K562 (cell line): Measurements from ENCODE around the gene IMPA2. TPM values are rescaled to one million over a fixed set of nuclear protein-coding genes. Genes with fewer than 3 reads are reported as not detected.
A peak's percentile ranks its signal among the peaks of the same experiment; 100 is the strongest.

Source experiments
- ADNP ChIP-seq: fragments of 200-800 bp; sonication (Bioruptor generic); IDR thresholded peaks from 2 replicates; pipeline ENCODE4 v1.6.1; 2016; ENCODE audit warnings: missing genetic modification characterization, missing compliant biosample characterization
- BCOR ChIP-seq: fragments of 450-650 bp; IDR thresholded peaks from 2 replicates; pipeline ENCODE4 v1.6.1; 2016
- CBFA2T2 ChIP-seq: fragments of 450-650 bp; conservative IDR thresholded peaks from 2 replicates; pipeline ENCODE4 v1.6.1; 2017; ENCODE audit warnings: mild to moderate bottlenecking
- CBFB ChIP-seq: sonication (generic); formaldehyde crosslinking; IDR thresholded peaks from 2 replicates; pipeline ENCODE4 v1.4.0; 2020; ENCODE audit warnings: mild to moderate bottlenecking, missing genetic modification reagents
- E2F6 ChIP-seq, 2 experiments: IDR thresholded peaks; 2 replicates each; pipeline ENCODE4 v1.6.1; 2011; ENCODE audit warnings: borderline replicate concordance in 1 of 2, control low read depth in 1 of 2, low read depth in 1 of 2, low read length in 1 of 2, mild to moderate bottlenecking in 1 of 2, mixed read lengths in 1 of 2, moderate library complexity in 1 of 2; ENCODE audit not compliant: insufficient read depth in 1 of 2, insufficient read length in 1 of 2, poor library complexity in 1 of 2, severe bottlenecking in 1 of 2; ENCODE audit errors: extremely low read depth in 1 of 2
- EGR1 ChIP-seq: fragments of 450-650 bp; conservative IDR thresholded peaks from 2 replicates; pipeline ENCODE4 v1.6.1; 2017; ENCODE audit warnings: mild to moderate bottlenecking
- FUS ChIP-seq: fragments of 200-400 bp; formaldehyde crosslinking; optimal IDR thresholded peaks from 2 replicates; pipeline ENCODE3; 2017; ENCODE audit warnings: low read depth, low read length
- GABPB1 ChIP-seq: sonication (generic); formaldehyde crosslinking; IDR thresholded peaks from 2 replicates; pipeline ENCODE4 v1.8.0; 2022; ENCODE audit warnings: mild to moderate bottlenecking, missing genetic modification reagents
- HCFC1 ChIP-seq: IDR thresholded peaks from 2 replicates; pipeline ENCODE4 v1.6.1; 2012; ENCODE audit warnings: low read depth, low read length, improper control_type of control experiment
- HDAC1 ChIP-seq, 2 experiments: fragments of 450-650 bp; IDR thresholded peaks; 2 replicates each; pipeline ENCODE4 v1.6.1; 2016 to 2017; ENCODE audit warnings: inconsistent platforms in 1 of 2, mild to moderate bottlenecking in 1 of 2, moderate library complexity in 1 of 2
- HDAC8 ChIP-seq: fragments of 450-650 bp; IDR thresholded peaks from 2 replicates; pipeline ENCODE4 v1.6.1; 2016; ENCODE audit warnings: mild to moderate bottlenecking, missing genetic modification characterization, moderate library complexity, missing compliant biosample characterization
- LCOR ChIP-seq: sonication (generic); formaldehyde crosslinking; IDR thresholded peaks from 2 replicates; pipeline ENCODE4 v1.8.0; 2022; ENCODE audit warnings: mild to moderate bottlenecking, missing genetic modification reagents
- NR2C1 ChIP-seq, 2 experiments: fragments of 450-650 bp; IDR thresholded peaks; 2 replicates each; pipeline ENCODE4 v1.6.1; 2017; ENCODE audit warnings: mild to moderate bottlenecking in 2 of 2, antibody characterized with exemption in 1 of 2, inconsistent platforms in 1 of 2, missing compliant biosample characterization in 1 of 2, missing genetic modification characterization in 1 of 2
- POLR2B ChIP-seq: fragments of 450-650 bp; IDR thresholded peaks from 2 replicates; pipeline ENCODE4 v1.6.1; 2018; ENCODE audit warnings: low read depth; ENCODE audit not compliant: partially characterized antibody
- POLR3A ChIP-seq: IDR thresholded peaks from 2 replicates; pipeline ENCODE4 v1.6.1; 2011; ENCODE audit warnings: borderline replicate concordance, mild to moderate bottlenecking, moderate library complexity; ENCODE audit not compliant: insufficient read length, insufficient read depth; ENCODE audit errors: extremely low read depth
- SOX6 ChIP-seq: fragments of 450-650 bp; IDR thresholded peaks from 2 replicates; pipeline ENCODE4 v1.6.1; 2014; ENCODE audit warnings: mild to moderate bottlenecking
- STAG1 ChIP-seq: sonication (generic); formaldehyde crosslinking; IDR thresholded peaks from 2 replicates; pipeline ENCODE4 v1.5.0; 2020; ENCODE audit warnings: missing genetic modification reagents, borderline replicate concordance
- VEZF1 ChIP-seq: fragments of 200-800 bp; sonication (Bioruptor generic); IDR thresholded peaks from 2 replicates; pipeline ENCODE4 v1.6.1; 2017; ENCODE audit warnings: missing genetic modification characterization, missing compliant biosample characterization
- ZC3H4 ChIP-seq: sonication (generic); formaldehyde crosslinking; IDR thresholded peaks from 2 replicates; pipeline ENCODE4 v1.9.0; 2021; ENCODE audit warnings: missing genetic modification reagents, borderline replicate concordance
- ZFP30 ChIP-seq: fragments of 250-450 bp; sonication (Bioruptor Pico); IDR thresholded peaks from 2 replicates; pipeline ENCODE4 v1.8.0; 2022; ENCODE audit warnings: moderate library complexity, mild to moderate bottlenecking, inconsistent platforms, borderline replicate concordance
- polyA plus RNA-seq, 8 experiments: library from polyadenylated mRNA; depleted of rRNA in 4 of 8; stranded (reverse) in 5 of 8; unstranded in 3 of 8; fragments of >200 nt; fragmentation: Nextera tagmentation in 2 of 8; fragmentation: Illumina TruSeq in 1 of 8; extraction: Ambion mirVana in 2 of 8; extraction: Trizol in 1 of 8; gene quantifications; 2 replicates each; pipeline versions ENCODE4 v1.2.1 to v1.2.3, GENCODE V29; 2011 to 2014; ENCODE audit warnings: inconsistent platforms in 1 of 8, missing spikeins in 1 of 8
- total RNA-seq, 7 experiments: library from RNA; depleted of rRNA in 6 of 7; stranded (reverse); fragments of >200 nt in 6 of 7; fragmentation: Illumina TruSeq in 2 of 7; extraction: Trizol in 2 of 7; gene quantifications; 2 replicates each; pipeline versions ENCODE4 v1.2.1 to v1.2.3, GENCODE V29; 2011 to 2021; ENCODE audit warnings: low replicate concordance in 1 of 7
- TF ChIP-seq, protein P1 (sequence below): fragments of 450-650 bp; IDR thresholded peaks from 2 replicates; pipeline ENCODE4 v1.6.1; 2016; ENCODE audit warnings: low read depth, mild to moderate bottlenecking, moderate library complexity
- TF ChIP-seq, protein P2 (sequence below): fragments of 450-650 bp; formaldehyde crosslinking; IDR thresholded peaks from 2 replicates; pipeline ENCODE4 v1.4.0; 2020; ENCODE audit warnings: mild to moderate bottlenecking

The IMPA2 gene
- total and polyA plus RNA-seq, 9 of the 15 experiments (the other 6 are each of a cell fraction or from before 2014, with no cell fraction given): 0.62 to 11.3 (median 5.7) TPM

DNA sequence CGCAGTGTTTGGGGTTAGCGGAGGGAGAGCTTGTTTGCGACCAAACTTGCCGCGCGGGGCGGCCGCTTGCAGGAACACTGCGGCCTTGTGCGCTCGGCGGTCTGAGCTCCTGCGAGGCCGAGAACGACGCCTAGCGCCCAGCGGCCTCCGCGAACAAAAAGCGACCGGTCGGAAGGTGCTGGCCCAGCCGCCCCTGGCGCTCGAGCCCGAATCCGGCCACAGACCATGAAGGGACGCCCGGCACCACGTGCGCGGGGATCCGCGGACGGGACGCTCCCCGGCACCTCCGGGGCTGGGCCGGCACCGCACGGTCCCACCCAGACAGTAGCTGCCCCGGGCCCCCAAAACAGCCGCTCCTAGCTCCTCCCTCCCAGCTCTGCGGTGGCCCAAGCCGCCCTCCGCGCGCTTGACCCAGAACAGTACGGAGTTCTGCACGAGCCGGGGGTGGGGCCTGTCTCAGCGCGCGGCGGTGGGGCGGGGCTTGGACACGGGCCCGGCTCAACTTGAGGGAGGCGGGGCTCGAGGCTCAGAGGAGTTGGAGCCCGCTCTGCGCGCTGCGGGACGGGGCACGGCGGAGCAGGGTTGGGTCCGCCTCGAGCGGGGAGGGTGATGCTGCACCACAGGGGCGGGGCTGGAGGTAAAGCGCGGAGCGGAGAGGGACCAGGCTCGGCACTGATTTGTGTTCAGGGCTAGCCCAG is 664 bp upstream of the IMPA2 start (continued):
- peak; percentile 76; the same call in 1 of the 2 replicates for TF ChIP-seq HDAC8 (tag)
- TF ChIP-seq CBFA2T2: no peak
- TF ChIP-seq, protein P1, sequence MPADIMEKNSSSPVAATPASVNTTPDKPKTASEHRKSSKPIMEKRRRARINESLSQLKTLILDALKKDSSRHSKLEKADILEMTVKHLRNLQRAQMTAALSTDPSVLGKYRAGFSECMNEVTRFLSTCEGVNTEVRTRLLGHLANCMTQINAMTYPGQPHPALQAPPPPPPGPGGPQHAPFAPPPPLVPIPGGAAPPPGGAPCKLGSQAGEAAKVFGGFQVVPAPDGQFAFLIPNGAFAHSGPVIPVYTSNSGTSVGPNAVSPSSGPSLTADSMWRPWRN: peak; percentile 73
- 0 out of 2 replicates have a peak, but pooled peaks have one; percentile 39 for TF ChIP-seq CBFB (CRISPR knock-in tag)
- TF ChIP-seq ADNP: no peak
- TF ChIP-seq, protein P2, sequence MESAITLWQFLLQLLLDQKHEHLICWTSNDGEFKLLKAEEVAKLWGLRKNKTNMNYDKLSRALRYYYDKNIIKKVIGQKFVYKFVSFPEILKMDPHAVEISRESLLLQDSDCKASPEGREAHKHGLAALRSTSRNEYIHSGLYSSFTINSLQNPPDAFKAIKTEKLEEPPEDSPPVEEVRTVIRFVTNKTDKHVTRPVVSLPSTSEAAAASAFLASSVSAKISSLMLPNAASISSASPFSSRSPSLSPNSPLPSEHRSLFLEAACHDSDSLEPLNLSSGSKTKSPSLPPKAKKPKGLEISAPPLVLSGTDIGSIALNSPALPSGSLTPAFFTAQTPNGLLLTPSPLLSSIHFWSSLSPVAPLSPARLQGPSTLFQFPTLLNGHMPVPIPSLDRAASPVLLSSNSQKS (CRISPR knock-in tag): no peak
- peak; percentile 77 for TF ChIP-seq POLR2B
- peak in 1 of 2 experiments; percentile 83; a peak in 2 of 4 replicates for TF ChIP-seq HDAC1 (IDR thresholded peaks at IDR 0.05)
- TF ChIP-seq STAG1 (CRISPR knock-in tag): peak; percentile 52; the same call in 1 of the 2 replicates
- TF ChIP-seq HCFC1: no peak; the same call in 1 of the 2 replicates
- TF ChIP-seq POLR3A: no peak
- TF ChIP-seq GABPB1 (CRISPR knock-in tag): peak; percentile 41
- no peak for TF ChIP-seq ZFP30 (CRISPR knock-in tag)
- peak; percentile 93 to 96 for TF ChIP-seq E2F6 (IDR thresholded peaks at IDR 0.05; ENCODE audit: borderline replicate concordance in 1 of 2, extremely low read depth in 1 of 2, insufficient read depth in 1 of 2, insufficient read length in 1 of 2, low read depth in 1 of 2, low read length in 1 of 2, poor library complexity in 1 of 2, severe bottlenecking in 1 of 2)
- peak; percentile 88 for TF ChIP-seq VEZF1 (CRISPR knock-in tag)
- TF ChIP-seq FUS: peak; percentile 62
- TF ChIP-seq LCOR: peak; percentile 37; the same call in 1 of the 2 replicates
- TF ChIP-seq NR2C1 (IDR thresholded peaks at IDR 0.05): no peak
- peak; percentile 28; the same call in 1 of the 2 replicates for TF ChIP-seq NR2C1 (tag; IDR thresholded peaks at IDR 0.05)
- TF ChIP-seq EGR1: 0 out of 2 replicates have a peak, but pooled peaks have one; percentile 7
- peak; percentile 39; the same call in 1 of the 2 replicates for TF ChIP-seq ZC3H4 (CRISPR knock-in tag)
- 0 out of 2 replicates have a peak, but pooled peaks have one; percentile 40 for TF ChIP-seq BCOR
- peak; percentile 6; the same call in 1 of the 2 replicates for TF ChIP-seq SOX6
